ENCODE measurements around the gene IGSF3. TPM values are rescaled to one million over a fixed set of nuclear protein-coding genes. Genes with fewer than 3 reads are reported as not detected.

Gene IGSF3
- total and polyA plus RNA-seq, 7 donors, result 1.8 to 10.2 (median 5.3) TPM

DNA sequence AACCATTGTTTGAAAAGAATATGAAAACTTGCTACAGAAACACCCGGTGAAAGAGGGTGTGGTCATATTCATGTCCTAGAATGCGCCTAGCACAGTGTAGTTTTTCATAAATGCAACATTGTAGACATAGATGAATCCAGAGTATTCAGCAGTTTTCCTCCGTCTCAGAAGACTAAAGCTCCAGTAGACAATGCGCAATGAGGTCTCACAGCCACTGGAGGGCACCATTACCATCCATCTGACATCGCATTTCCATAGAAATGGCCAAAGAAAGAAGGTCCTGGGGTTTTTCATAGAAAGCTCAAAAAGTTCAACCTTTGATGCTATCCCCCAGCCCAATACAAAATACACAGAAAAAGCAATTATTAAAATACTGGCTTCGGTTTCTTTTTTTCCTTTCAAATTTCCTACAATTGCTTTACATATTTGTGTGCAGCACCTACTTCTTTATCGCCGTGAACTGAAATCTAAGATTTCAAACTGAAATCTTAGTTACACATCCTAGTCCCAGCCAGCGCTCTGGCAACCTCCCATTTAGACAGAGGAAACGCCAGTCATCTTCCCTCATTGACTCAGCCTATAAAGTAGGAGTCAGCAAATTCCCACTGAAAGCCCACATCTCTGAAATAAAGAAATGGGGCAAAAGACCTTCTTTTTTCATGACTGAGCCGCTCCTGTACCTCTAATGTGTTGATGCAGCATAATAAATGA is 92.8 kb downstream of the IGSF3 start:
- Histone ChIP-seq H3K27me3 (no peaks in the 10 kb centered on the region), H3K4me3 (no peak overlapping the region), H3K9me3 (no peaks in the 10 kb centered on the region), H3K4me1 (peaks cover 0 to 24% (median 14%) of the 10 kb centered on the region in 4 donors), H3K36me3 (no peaks in the 10 kb centered on the region), H3K27ac (no peak overlapping the region)
- TF ChIP-seq POLR2A (IDR thresholded peaks at IDR 0.05) (no peak), EP300 (IDR thresholded peaks at IDR 0.05) (no peak), POLR2AphosphoS5 (IDR thresholded peaks at IDR 0.05) (no peak)
- TF ChIP-seq, protein P1, sequence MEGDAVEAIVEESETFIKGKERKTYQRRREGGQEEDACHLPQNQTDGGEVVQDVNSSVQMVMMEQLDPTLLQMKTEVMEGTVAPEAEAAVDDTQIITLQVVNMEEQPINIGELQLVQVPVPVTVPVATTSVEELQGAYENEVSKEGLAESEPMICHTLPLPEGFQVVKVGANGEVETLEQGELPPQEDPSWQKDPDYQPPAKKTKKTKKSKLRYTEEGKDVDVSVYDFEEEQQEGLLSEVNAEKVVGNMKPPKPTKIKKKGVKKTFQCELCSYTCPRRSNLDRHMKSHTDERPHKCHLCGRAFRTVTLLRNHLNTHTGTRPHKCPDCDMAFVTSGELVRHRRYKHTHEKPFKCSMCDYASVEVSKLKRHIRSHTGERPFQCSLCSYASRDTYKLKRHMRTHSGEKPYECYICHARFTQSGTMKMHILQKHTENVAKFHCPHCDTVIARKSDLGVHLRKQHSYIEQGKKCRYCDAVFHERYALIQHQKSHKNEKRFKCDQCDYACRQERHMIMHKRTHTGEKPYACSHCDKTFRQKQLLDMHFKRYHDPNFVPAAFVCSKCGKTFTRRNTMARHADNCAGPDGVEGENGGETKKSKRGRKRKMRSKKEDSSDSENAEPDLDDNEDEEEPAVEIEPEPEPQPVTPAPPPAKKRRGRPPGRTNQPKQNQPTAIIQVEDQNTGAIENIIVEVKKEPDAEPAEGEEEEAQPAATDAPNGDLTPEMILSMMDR (IDR thresholded peaks at IDR 0.05), result peak; percentile 55 to 83 (median 78)
- peak; percentile 74 for DNase-seq
- 33 to 34% methylated on average over 11 of the region's 11 CpGs for WGBS, 2 donors
- intact Hi-C loops (cut with DNase I), result loop anchor here (2.0 to 5.0 kb wide), 5 partner anchors 22 to 483 kb away; no protein-coding TSS in a partner anchor

DNA sequence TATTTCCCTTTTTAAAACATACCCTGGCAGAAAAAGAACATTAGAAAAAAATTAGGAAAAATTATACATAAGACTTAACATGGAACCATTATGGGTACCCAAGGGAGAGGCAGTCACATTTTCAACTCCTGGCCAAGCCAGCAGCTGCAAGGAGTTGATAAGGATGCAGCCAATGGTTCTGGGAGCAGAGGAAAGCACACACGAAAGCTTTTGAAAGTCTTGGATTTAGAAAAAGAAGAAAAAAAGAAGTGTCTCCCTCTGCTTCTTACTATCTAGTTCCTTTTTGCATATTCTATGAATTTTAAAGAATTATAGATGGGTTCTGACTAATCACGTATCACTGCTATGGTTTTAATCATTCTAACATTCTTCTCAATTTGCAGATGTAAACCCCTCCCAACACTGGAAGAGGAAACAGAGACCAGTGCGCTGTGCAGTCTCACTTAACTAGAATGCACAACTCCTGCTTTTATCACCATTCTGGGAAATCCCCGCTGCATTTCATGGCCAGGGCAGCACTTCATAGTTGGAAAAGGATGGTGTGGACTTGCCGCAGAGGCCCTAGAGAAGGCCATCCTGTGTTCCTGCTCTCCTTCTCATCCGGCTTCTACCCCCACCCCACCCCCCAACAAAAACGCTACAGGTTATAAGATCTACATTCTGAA is 94.0 kb downstream of the IGSF3 start:
- no peaks in the 10 kb centered on the region for H3K36me3 ChIP-seq
- H3K9me3 ChIP-seq, result no peaks in the 10 kb centered on the region
- H3K4me1 ChIP-seq, result peaks cover 0 to 27% (median 19%) of the 10 kb centered on the region in 4 donors
- intact Hi-C loops (cut with DNase I), result loop anchor here (2.0 to 5.0 kb wide), 5 partner anchors 23 to 484 kb away; no protein-coding TSS in a partner anchor
- H3K4me3 ChIP-seq, result no peak overlapping the region
- no peak overlapping the region for H3K27ac ChIP-seq
- DNase-seq, result no peak
- WGBS, 2 donors, result 77 to 82% methylated on average over 7 of the region's 7 CpGs
- H3K27me3 ChIP-seq, result no peaks in the 10 kb centered on the region
- TF ChIP-seq POLR2AphosphoS5 (IDR thresholded peaks at IDR 0.05) (no peak), POLR2A (IDR thresholded peaks at IDR 0.05) (no peak), EP300 (IDR thresholded peaks at IDR 0.05) (no peak)
- TF ChIP-seq, protein P1 (IDR thresholded peaks at IDR 0.05), result no peak

DNA sequence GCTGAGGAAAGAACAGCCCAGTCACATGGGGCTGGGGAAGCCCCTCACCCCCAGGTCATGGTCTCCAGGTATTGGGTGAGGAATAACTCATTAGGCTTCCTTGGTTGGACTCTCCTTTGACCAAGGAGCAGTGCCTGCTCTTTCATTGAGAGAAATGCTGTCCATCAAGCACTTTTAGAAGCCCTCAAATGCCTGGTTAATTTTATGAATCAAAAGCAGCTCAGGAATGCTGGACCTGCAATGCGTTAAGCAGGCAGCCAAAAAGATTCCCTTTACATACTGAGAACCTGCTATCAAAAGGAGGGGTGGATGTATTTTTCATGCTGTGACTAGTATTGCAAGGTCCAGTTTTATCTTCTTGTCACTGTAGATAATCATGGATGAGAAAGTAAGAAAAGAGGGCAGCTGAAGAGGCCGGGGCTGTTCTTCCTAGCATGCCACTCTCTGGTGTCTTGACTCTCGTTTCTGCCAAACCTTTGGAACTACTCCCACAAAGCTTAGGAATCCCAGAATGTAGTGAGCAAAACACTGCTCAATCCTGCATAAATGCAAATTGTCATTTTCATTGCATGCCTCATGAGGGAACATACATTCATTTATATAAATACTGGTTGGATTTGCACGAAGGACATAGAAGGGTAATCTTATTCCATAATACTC is 94.6 kb downstream of the IGSF3 start:
- intact Hi-C loops (cut with DNase I), result loop anchor here (5.0 kb wide), 4 partner anchors 156 to 484 kb away; no protein-coding TSS in a partner anchor
- DNase-seq, result no peak
- H3K4me3 ChIP-seq, result no peak overlapping the region
- no peak overlapping the region for H3K27ac ChIP-seq
- TF ChIP-seq, protein P1 (IDR thresholded peaks at IDR 0.05), result no peak
- no peak for TF ChIP-seq EP300 (IDR thresholded peaks at IDR 0.05)
- no peak for TF ChIP-seq POLR2AphosphoS5 (IDR thresholded peaks at IDR 0.05)
- no peak for TF ChIP-seq POLR2A (IDR thresholded peaks at IDR 0.05)
- H3K9me3 ChIP-seq, result no peaks in the 10 kb centered on the region
- no peaks in the 10 kb centered on the region for H3K36me3 ChIP-seq
- H3K27me3 ChIP-seq, result no peaks in the 10 kb centered on the region
- WGBS, 2 donors, result 92 to 94% methylated on average over 4 of the region's 4 CpGs
- H3K4me1 ChIP-seq, result peaks cover 0 to 27% (median 19%) of the 10 kb centered on the region in 4 donors

DNA sequence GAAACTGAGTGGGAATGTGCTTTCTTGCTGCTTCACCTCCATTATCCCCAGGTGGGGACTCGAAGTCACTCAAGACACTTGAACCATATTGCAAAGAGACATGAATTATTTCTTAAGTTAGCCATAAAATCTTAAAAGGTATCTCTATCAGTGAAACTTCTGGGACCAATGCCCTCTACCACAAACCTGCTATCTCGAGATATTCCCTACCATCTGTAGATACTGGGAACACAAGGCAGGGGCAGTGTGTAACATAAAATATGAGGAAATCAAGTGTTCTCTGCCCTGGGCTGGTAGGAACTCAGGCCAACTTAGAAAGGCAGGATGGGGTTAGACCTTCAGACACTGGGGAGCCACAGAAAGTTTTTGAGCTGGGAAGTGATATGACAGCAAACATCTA is 95.4 kb downstream of the IGSF3 start:
- Histone ChIP-seq H3K36me3 (no peaks in the 10 kb centered on the region), H3K4me1 (peaks cover 0 to 32% (median 19%) of the 10 kb centered on the region in 4 donors), H3K9me3 (no peaks in the 10 kb centered on the region), H3K27ac (no peak overlapping the region), H3K4me3 (no peak overlapping the region), H3K27me3 (no peaks in the 10 kb centered on the region)
- intact Hi-C loops (cut with DNase I), result loop anchor here (5.0 kb wide), 4 partner anchors 155 to 485 kb away; no protein-coding TSS in a partner anchor
- DNase-seq, result no peak
- TF ChIP-seq POLR2A (IDR thresholded peaks at IDR 0.05), result no peak
- TF ChIP-seq EP300 (IDR thresholded peaks at IDR 0.05), result no peak
- TF ChIP-seq, protein P1 (IDR thresholded peaks at IDR 0.05), result no peak
- TF ChIP-seq POLR2AphosphoS5 (IDR thresholded peaks at IDR 0.05), result no peak
- WGBS, 2 donors, result 74 to 91% methylated on average over 2 of the region's 2 CpGs

Measured in sigmoid colon (tissue), 7 donors.